ENCODE results near the gene WNK1. TPM values are rescaled to one million over a fixed set of nuclear protein-coding genes. Genes with fewer than 3 reads are reported as not detected.

The WNK1 gene
- polyA plus RNA-seq, 1 donor from 2014 or later: 25.9 TPM

DNA sequence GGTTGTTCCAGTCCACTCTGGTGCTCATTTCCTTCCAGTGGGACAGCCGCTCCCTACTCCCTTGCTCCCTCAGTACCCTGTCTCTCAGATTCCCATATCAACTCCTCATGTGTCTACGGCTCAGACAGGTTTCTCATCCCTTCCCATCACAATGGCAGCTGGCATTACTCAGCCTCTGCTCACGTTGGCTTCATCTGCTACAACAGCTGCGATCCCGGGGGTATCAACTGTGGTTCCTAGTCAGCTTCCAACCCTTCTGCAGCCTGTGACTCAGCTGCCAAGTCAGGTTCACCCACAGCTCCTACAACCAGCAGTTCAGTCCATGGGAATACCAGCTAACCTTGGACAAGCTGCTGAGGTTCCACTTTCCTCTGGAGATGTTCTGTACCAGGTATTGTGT lies 127.3 kb downstream of the WNK1 start:
- Histone ChIP-seq H3K9me3 (ENCODE audit: low read length) (no peaks in the 10 kb centered on the region), H3K4me3 (ENCODE audit: low read length) (no peak overlapping the region), H3K36me3 (ENCODE audit: insufficient read depth, low read length) (peaks cover 27% of the 10 kb centered on the region), H3K27me3 (ENCODE audit: insufficient read depth, low read depth, low read length) (no peaks in the 10 kb centered on the region), H4K20me1 (ENCODE audit: insufficient read depth) (no peaks in the 10 kb centered on the region), H3K79me2 (replicated peaks; ENCODE audit: insufficient read depth, low read length) (no peaks in the 10 kb centered on the region), H3F3A (ENCODE audit: insufficient read depth, low read length, poor library complexity, severe bottlenecking) (no peaks in the 10 kb centered on the region), H3K9me2 (ENCODE audit: insufficient read depth, low read length) (no peaks in the 10 kb centered on the region), H2AFZ (ENCODE audit: low read depth, low read length) (no peak overlapping the region), H3K9ac (ENCODE audit: low read length) (no peak overlapping the region), H3K4me2 (ENCODE audit: low read length) (no peak overlapping the region), H3K27ac (ENCODE audit: low read length) (no peak overlapping the region)
- no peak for TF ChIP-seq EP300 (conservative IDR thresholded peaks at IDR 0.05; ENCODE audit: poor library complexity, severe bottlenecking)
- TF ChIP-seq, protein P1, sequence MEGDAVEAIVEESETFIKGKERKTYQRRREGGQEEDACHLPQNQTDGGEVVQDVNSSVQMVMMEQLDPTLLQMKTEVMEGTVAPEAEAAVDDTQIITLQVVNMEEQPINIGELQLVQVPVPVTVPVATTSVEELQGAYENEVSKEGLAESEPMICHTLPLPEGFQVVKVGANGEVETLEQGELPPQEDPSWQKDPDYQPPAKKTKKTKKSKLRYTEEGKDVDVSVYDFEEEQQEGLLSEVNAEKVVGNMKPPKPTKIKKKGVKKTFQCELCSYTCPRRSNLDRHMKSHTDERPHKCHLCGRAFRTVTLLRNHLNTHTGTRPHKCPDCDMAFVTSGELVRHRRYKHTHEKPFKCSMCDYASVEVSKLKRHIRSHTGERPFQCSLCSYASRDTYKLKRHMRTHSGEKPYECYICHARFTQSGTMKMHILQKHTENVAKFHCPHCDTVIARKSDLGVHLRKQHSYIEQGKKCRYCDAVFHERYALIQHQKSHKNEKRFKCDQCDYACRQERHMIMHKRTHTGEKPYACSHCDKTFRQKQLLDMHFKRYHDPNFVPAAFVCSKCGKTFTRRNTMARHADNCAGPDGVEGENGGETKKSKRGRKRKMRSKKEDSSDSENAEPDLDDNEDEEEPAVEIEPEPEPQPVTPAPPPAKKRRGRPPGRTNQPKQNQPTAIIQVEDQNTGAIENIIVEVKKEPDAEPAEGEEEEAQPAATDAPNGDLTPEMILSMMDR (IDR thresholded peaks at IDR 0.05; ENCODE audit: poor library complexity, severe bottlenecking): no peak
- no peak for TF ChIP-seq MXI1 (conservative IDR thresholded peaks at IDR 0.05; ENCODE audit: poor library complexity, severe bottlenecking)
- TF ChIP-seq RAD21 (conservative IDR thresholded peaks at IDR 0.05): no peak
- TF ChIP-seq POLR2AphosphoS5 (IDR thresholded peaks at IDR 0.05): no peak
- TF ChIP-seq, protein P2, sequence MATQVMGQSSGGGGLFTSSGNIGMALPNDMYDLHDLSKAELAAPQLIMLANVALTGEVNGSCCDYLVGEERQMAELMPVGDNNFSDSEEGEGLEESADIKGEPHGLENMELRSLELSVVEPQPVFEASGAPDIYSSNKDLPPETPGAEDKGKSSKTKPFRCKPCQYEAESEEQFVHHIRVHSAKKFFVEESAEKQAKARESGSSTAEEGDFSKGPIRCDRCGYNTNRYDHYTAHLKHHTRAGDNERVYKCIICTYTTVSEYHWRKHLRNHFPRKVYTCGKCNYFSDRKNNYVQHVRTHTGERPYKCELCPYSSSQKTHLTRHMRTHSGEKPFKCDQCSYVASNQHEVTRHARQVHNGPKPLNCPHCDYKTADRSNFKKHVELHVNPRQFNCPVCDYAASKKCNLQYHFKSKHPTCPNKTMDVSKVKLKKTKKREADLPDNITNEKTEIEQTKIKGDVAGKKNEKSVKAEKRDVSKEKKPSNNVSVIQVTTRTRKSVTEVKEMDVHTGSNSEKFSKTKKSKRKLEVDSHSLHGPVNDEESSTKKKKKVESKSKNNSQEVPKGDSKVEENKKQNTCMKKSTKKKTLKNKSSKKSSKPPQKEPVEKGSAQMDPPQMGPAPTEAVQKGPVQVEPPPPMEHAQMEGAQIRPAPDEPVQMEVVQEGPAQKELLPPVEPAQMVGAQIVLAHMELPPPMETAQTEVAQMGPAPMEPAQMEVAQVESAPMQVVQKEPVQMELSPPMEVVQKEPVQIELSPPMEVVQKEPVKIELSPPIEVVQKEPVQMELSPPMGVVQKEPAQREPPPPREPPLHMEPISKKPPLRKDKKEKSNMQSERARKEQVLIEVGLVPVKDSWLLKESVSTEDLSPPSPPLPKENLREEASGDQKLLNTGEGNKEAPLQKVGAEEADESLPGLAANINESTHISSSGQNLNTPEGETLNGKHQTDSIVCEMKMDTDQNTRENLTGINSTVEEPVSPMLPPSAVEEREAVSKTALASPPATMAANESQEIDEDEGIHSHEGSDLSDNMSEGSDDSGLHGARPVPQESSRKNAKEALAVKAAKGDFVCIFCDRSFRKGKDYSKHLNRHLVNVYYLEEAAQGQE (IDR thresholded peaks at IDR 0.05; ENCODE audit: borderline replicate concordance): no peak
- TF ChIP-seq EZH2 (IDR thresholded peaks at IDR 0.05; ENCODE audit: borderline replicate concordance, insufficient read depth, low read length, poor library complexity, severe bottlenecking): no peak
- TF ChIP-seq SMC3 (conservative IDR thresholded peaks at IDR 0.05; ENCODE audit: poor library complexity): no peak
- TF ChIP-seq TAF1 (IDR thresholded peaks at IDR 0.05; ENCODE audit: low read depth): no peak

- peaks cover 36% of the 10 kb centered on the region for H3K36me3 ChIP-seq (ENCODE audit: insufficient read depth, low read length)
Measured at GRCh38 chr12:880656-881055, 128.3 kb downstream of the WNK1 start.

More at GRCh38 chr12:880656-881055, 128.3 kb downstream of the WNK1 start:
- no peaks in the 10 kb centered on the region for H3F3A ChIP-seq (ENCODE audit: insufficient read depth, low read length, poor library complexity, severe bottlenecking)
- H3K9me3 ChIP-seq (ENCODE audit: low read length): no peaks in the 10 kb centered on the region
- H3K79me2 ChIP-seq (replicated peaks; ENCODE audit: insufficient read depth, low read length): no peaks in the 10 kb centered on the region
- H3K4me2 ChIP-seq (ENCODE audit: low read length): no peak overlapping the region
- no peak overlapping the region for H3K9ac ChIP-seq (ENCODE audit: low read length)
- H3K27ac ChIP-seq (ENCODE audit: low read length): no peak overlapping the region
- no peak overlapping the region for H3K4me3 ChIP-seq (ENCODE audit: low read length)
- H2AFZ ChIP-seq (ENCODE audit: low read depth, low read length): no peak overlapping the region
- H4K20me1 ChIP-seq (ENCODE audit: insufficient read depth): no peaks in the 10 kb centered on the region
- no peaks in the 10 kb centered on the region for H3K27me3 ChIP-seq (ENCODE audit: insufficient read depth, low read depth, low read length)
- no peaks in the 10 kb centered on the region for H3K9me2 ChIP-seq (ENCODE audit: insufficient read depth, low read length)
- TF ChIP-seq POLR2AphosphoS5 (IDR thresholded peaks at IDR 0.05) (no peak), MXI1 (conservative IDR thresholded peaks at IDR 0.05; ENCODE audit: poor library complexity, severe bottlenecking) (no peak)
- TF ChIP-seq, protein P2 (IDR thresholded peaks at IDR 0.05; ENCODE audit: borderline replicate concordance): no peak
